Measurements from ENCODE around the gene SLC39A1. TPM values are rescaled to one million over a fixed set of nuclear protein-coding genes. Genes with fewer than 3 reads are reported as not detected.

SLC39A1 gene
- total RNA-seq, 2 experiments from 2014 or later: 41.6 to 44.2 TPM

DNA sequence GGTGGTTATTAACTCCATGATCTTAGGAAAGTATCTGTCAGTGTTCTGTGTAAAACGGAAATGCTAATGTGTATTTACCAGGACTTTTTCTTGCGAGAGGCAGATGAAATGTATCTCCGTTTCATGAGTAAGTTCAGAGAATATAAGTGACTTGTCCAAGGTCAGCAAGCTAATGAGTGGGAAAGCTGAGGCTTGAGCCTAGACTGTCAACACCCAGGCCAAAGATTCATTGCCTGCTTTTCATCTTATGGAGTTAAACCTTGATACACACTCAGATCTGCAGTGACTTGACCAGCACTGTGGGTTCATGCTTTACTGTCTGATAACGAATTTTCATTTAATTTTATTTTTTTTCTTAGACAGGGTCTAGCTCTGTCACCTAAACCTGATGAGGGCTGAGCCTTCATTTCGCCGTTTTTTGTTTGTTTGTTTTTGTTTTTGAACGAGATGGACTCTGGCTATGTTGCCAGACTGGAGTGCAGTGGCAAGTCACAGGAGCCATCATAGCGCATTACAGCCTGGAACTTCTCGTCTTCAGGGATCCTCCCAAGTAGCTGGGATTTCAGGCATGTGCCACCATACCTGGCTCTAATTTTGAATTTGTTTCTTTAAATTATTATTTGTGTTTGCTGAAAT is 15.1 kb upstream of the SLC39A1 start:
- H3K36me3 ChIP-seq (ENCODE audit: insufficient read depth, low read length): peaks cover 29% of the 10 kb centered on the region
- DNase-seq (ENCODE audit: low spot score): no peak
- ChIA-PET POLR2A (interaction anchor here (0.7 to 5.1 kb wide), 11 partner anchors 8 to 345 kb away, joined by 3 to 54 read pairs (median 4); partner anchors contain the start of genes CHTOP, CREB3L4, DENND4B and RAB13), CTCF (ENCODE audit: unreplicated experiment) (interaction anchor here (0.5 to 1.7 kb wide), 5 partner anchors 8 to 406 kb away, joined by 3 to 6 read pairs (median 3); partner anchors contain the start of genes RAB13 and SLC39A1)
- no peaks in the 10 kb centered on the region for H3K9me3 ChIP-seq (ENCODE audit: low read length)
- peak overlapping the region; percentile 58 for H3K27ac ChIP-seq (ENCODE audit: low read depth, low read length, poor library complexity, severe bottlenecking)
- no peaks in the 10 kb centered on the region for H4K20me1 ChIP-seq (ENCODE audit: insufficient read depth, low read length)
- H3K79me2 ChIP-seq (ENCODE audit: insufficient read depth, low read depth, low read length): peaks cover 37% of the 10 kb centered on the region
- H3K4me2 ChIP-seq (ENCODE audit: low read length): peak overlapping the region; percentile 82
- peak overlapping the region; percentile 86 for H3K4me3 ChIP-seq (ENCODE audit: low read depth, low read length, poor library complexity, severe bottlenecking)
- BruUV-seq (replicated peaks): no TSS peak
- TF ChIP-seq, protein P1, sequence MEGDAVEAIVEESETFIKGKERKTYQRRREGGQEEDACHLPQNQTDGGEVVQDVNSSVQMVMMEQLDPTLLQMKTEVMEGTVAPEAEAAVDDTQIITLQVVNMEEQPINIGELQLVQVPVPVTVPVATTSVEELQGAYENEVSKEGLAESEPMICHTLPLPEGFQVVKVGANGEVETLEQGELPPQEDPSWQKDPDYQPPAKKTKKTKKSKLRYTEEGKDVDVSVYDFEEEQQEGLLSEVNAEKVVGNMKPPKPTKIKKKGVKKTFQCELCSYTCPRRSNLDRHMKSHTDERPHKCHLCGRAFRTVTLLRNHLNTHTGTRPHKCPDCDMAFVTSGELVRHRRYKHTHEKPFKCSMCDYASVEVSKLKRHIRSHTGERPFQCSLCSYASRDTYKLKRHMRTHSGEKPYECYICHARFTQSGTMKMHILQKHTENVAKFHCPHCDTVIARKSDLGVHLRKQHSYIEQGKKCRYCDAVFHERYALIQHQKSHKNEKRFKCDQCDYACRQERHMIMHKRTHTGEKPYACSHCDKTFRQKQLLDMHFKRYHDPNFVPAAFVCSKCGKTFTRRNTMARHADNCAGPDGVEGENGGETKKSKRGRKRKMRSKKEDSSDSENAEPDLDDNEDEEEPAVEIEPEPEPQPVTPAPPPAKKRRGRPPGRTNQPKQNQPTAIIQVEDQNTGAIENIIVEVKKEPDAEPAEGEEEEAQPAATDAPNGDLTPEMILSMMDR (conservative IDR thresholded peaks at IDR 0.05; ENCODE audit: low read length): no peak
- no peak for TF ChIP-seq EZH2phosphoT487 (IDR thresholded peaks at IDR 0.05; ENCODE audit: borderline replicate concordance, low read depth, low read length)
- peaks cover 21% of the 10 kb centered on the region for H3K4me1 ChIP-seq (ENCODE audit: insufficient read depth, low read length, poor library complexity, severe bottlenecking)
- no peaks in the 10 kb centered on the region for H3K9me2 ChIP-seq (ENCODE audit: insufficient read depth, low read length)
- peak overlapping the region; percentile 83 for H2AFZ ChIP-seq (ENCODE audit: low read length)
- intact Hi-C loops (cut with micrococcal nuclease; ENCODE audit: unreplicated experiment): no loop called here

DNA sequence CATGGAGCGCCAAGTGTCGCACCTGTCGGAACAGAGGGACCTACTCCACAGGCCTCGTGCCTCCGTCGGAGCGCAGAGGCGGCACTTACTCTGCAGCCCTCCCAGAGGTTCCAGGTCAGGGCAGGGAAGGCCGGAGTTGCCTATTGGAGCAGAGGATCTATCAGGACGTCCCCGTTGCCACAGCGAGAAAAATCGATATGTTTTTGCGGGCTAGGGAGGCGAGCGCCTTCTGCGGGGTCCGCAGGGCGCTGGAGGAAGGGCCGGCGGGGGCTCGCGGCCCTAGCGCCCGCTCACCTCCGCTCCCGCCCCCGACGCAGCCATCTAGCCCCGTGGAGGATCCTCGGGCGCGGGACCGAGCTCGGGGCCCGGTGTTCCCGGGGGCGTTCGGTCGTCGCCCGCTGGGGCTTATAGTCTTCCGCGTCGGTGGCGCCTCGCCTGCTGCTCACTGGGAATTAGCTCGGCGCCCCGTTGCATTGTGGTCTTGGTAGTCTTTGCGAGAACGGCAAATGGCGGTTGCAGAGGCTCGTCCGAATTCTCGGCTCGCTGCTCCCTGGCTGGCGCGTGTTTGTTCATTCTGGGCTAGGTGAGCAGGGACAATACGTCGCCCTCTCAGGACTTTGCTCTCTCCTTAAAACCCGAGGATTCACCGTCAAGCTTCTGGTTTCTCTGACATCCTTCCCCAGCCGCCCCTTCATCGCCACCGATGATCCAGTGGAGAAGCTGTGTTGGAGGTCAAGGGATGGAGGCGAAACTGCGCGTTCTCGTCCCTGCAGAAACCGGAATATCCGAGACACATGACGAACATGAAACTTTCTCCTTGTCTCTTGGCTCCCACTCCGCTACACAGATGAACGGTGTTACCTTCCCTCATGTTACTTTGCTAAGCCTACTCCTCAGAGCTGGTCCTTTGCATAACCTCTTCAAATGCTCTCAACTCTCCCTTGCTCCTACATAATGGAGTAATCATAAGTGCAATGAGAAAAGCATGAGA is 14.2 kb upstream of the SLC39A1 start, which contains the start of gene JTB:
TSS of gene JTB (minus strand) at position 425 of the 991 bp plus-strand sequence. CDS start at position 3, 422 bp downstream.
- ChIA-PET CTCF (ENCODE audit: unreplicated experiment) (interaction anchor here (0.5 to 1.7 kb wide), 5 partner anchors 9 to 405 kb away, joined by 3 to 6 read pairs (median 3); partner anchors contain the start of genes RAB13 and SLC39A1), POLR2A (interaction anchor here (0.6 to 5.1 kb wide), 14 partner anchors 9 to 344 kb away, joined by 3 to 54 read pairs (median 4); partner anchors contain the start of genes CHTOP, CREB3L4, DENND4B and GATAD2B)
- Histone ChIP-seq H3K79me2 (ENCODE audit: insufficient read depth, low read depth, low read length) (peaks cover 37% of the 10 kb centered on the region), H2AFZ (ENCODE audit: low read length) (peak within 1 kb of the TSS; percentile 83), H4K20me1 (ENCODE audit: insufficient read depth, low read length) (no peaks in the 10 kb centered on the region), H3K9me2 (ENCODE audit: insufficient read depth, low read length) (no peaks in the 10 kb centered on the region), H3K4me3 (ENCODE audit: low read depth, low read length, poor library complexity, severe bottlenecking) (peak within 1 kb of the TSS; percentile 86), H3K4me2 (ENCODE audit: low read length) (peak within 1 kb of the TSS; percentile 82), H3K4me1 (ENCODE audit: insufficient read depth, low read length, poor library complexity, severe bottlenecking) (peaks cover 22% of the 10 kb centered on the region), H3K9me3 (ENCODE audit: low read length) (no peaks in the 10 kb centered on the region), H3K27ac (ENCODE audit: low read depth, low read length, poor library complexity, severe bottlenecking) (peak within 1 kb of the TSS; percentile 58), H3K36me3 (ENCODE audit: insufficient read depth, low read length) (peaks cover 37% of the 10 kb centered on the region)
- TSS peak; percentile 91 for BruUV-seq (replicated peaks)
- TF ChIP-seq, protein P1 (conservative IDR thresholded peaks at IDR 0.05; ENCODE audit: low read length): no peak
- TF ChIP-seq EZH2phosphoT487 (IDR thresholded peaks at IDR 0.05; ENCODE audit: borderline replicate concordance, low read depth, low read length): no peak
- DNase-seq (ENCODE audit: low spot score): peak; percentile 88
- intact Hi-C loops (cut with micrococcal nuclease; ENCODE audit: unreplicated experiment): loop anchor here (1.0 to 2.0 kb wide), 2 partner anchors 10 to 55 kb away; partner anchors contain the start of genes CREB3L4 and GATAD2B
